Measurements from ENCODE around the gene GNA12.
"Not testable (repeated sequence)": the region's sequence is repeated elsewhere in the genome, so short reads cannot be mapped to it uniquely, and the experiment has no call there.

The GNA12 gene

GRCh38 chr7:2738766-2739549 lies 105.2 kb downstream of the GNA12 start:
- TF ChIP-seq GABPA (IDR thresholded peaks at IDR 0.05; ENCODE audit: low read depth), result no peak
- TF ChIP-seq SPI1 (IDR thresholded peaks at IDR 0.05; ENCODE audit: borderline replicate concordance, low read depth), result no peak
- no peak for TF ChIP-seq POLR2AphosphoS5 (IDR thresholded peaks at IDR 0.05; ENCODE audit: low read depth)
- no peak for TF ChIP-seq CTCF (IDR thresholded peaks at IDR 0.05; ENCODE audit: insufficient read depth, low read length)
- H3K27me3 ChIP-seq (ENCODE audit: insufficient read depth, poor library complexity, severe bottlenecking), result no peaks in the 10 kb centered on the region
- no peak overlapping the region for H3K4me3 ChIP-seq (replicated peaks; ENCODE audit: insufficient read depth, low read length)
- H3K27ac ChIP-seq (replicated peaks), result peak overlapping the region; percentile 57
- DNase-seq (ENCODE audit: low read depth in 1 of 2, low spot score in 1 of 2), result no peak

- peak overlapping the region; percentile 57 for H3K27ac ChIP-seq (replicated peaks)
- no peak overlapping the region for H3K4me3 ChIP-seq (replicated peaks; ENCODE audit: insufficient read depth, low read length)
- peak in 1 of 2 experiments; percentile 52 for DNase-seq (ENCODE audit: low read depth in 1 of 2, low spot score in 1 of 2)
- TF ChIP-seq GABPA (IDR thresholded peaks at IDR 0.05; ENCODE audit: low read depth), result no peak
- no peak for TF ChIP-seq SPI1 (IDR thresholded peaks at IDR 0.05; ENCODE audit: borderline replicate concordance, low read depth)
- TF ChIP-seq REST (IDR thresholded peaks at IDR 0.05; ENCODE audit: insufficient replicate concordance, low read depth), result no peak
- no peaks in the 10 kb centered on the region for H3K27me3 ChIP-seq (ENCODE audit: insufficient read depth, poor library complexity, severe bottlenecking)
Observed at GRCh38 chr7:2737771-2738540, 106.2 kb downstream of the GNA12 start.

- DNase-seq (ENCODE audit: low read depth in 1 of 2, low spot score in 1 of 2); H3K27me3 ChIP-seq (ENCODE audit: insufficient read depth, poor library complexity, severe bottlenecking); H3K4me3 ChIP-seq (replicated peaks; ENCODE audit: insufficient read depth, low read length): not testable (repeated sequence)
- peak overlapping the region; percentile 15; the same call in 1 of the 2 replicates for H3K27ac ChIP-seq (replicated peaks)
Observed at GRCh38 chr7:2737005-2737743, 106.9 kb downstream of the GNA12 start.

- no peak for DNase-seq (ENCODE audit: low read depth in 1 of 2, low spot score in 1 of 2)
- H3K4me3 ChIP-seq (replicated peaks; ENCODE audit: insufficient read depth, low read length), result no peak overlapping the region
- peak overlapping the region; percentile 93 for H3K27ac ChIP-seq (replicated peaks)
- TF ChIP-seq SPI1 (IDR thresholded peaks at IDR 0.05; ENCODE audit: borderline replicate concordance, low read depth) (no peak), GABPA (IDR thresholded peaks at IDR 0.05; ENCODE audit: low read depth) (no peak), POLR2AphosphoS5 (IDR thresholded peaks at IDR 0.05; ENCODE audit: low read depth) (no peak), CTCF (IDR thresholded peaks at IDR 0.05; ENCODE audit: insufficient read depth, low read length) (no peak), REST (IDR thresholded peaks at IDR 0.05; ENCODE audit: insufficient replicate concordance, low read depth) (no peak)
- H3K27me3 ChIP-seq (ENCODE audit: insufficient read depth, poor library complexity, severe bottlenecking), result no peaks in the 10 kb centered on the region
Observed at GRCh38 chr7:2736411-2736914, 107.6 kb downstream of the GNA12 start.

Data from HL-60 (cell line).